GM12873 (cell line): Measurements from ENCODE around the gene JMY.

Experiments
- CTCF ChIP-seq: IDR thresholded peaks from 2 replicates; pipeline ENCODE4 v1.5.1; 2012; ENCODE audit warnings: low read depth, mild to moderate bottlenecking, moderate library complexity, low read length, control low read depth; ENCODE audit not compliant: insufficient read depth; ENCODE audit errors: missing control alignments

JMY gene

GRCh38 chr5:79201206-79201605, 34.7 kb upstream of the JMY start:
- TF ChIP-seq CTCF, result no peak

- no peak for TF ChIP-seq CTCF
These were observed 33.9 kb upstream of the JMY start for GRCh38 chr5:79202076-79202475.

GRCh38 chr5:79205965-79206364, 30.0 kb upstream of the JMY start:
- no peak for TF ChIP-seq CTCF

DNA sequence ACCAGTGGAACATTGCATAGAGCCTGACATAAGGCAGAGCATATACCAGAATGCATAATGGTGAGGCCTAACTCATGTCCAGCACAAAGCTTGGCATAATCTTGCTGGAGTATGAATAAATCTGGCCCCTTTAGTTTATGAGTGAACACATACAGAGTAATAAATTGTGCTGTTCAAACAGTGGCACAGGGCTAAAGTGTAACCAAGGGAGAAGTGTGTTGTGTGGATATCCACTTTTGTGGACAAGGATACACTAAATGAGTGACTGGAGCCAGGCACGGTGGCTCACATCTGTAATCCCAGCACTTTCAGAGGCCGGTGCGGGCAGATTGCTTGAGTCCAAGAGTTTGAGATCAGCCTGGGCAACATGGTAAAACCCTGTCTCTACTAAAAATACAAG, 29.4 kb upstream of the JMY start:
- TF ChIP-seq CTCF, result no peak

GRCh38 chr5:79209505-79209904, 26.4 kb upstream of the JMY start:
- TF ChIP-seq CTCF, result no peak

- TF ChIP-seq CTCF, result no peak
These were observed 11.5 kb upstream of the JMY start for GRCh38 chr5:79224286-79224984.

DNA sequence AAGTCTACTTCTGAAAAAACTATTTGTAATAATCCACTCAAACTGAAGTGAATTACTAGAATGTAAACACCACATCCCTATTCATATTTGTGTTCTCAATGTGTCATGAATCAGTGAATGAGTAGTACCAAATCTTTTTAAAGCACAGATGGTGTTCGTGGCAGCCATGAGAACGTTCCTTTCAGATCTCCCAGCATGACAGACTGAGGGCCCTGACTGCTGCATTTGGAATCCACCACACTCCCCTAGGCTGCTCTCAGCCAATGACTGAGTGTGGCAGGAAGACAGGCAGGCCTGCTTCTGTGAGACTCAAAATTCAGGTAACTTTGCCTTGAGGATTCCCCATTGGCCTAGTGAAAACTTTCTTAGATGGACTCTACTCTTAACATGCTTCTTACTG, 10.9 kb upstream of the JMY start:
- TF ChIP-seq CTCF, result no peak
